Neural cell (in vitro differentiated cells): ENCODE results near the gene SEZ6. TPM values are rescaled to one million over a fixed set of nuclear protein-coding genes. Genes with fewer than 3 reads are reported as not detected.

Experiments
- H2AFZ ChIP-seq: fragments of 200-600, 300-800 bp; sonication (generic), shearing (Covaris generic); 2 replicates; pipeline ENCODE4 v1.6.0; 2014; ENCODE audit warnings: low read depth, mild to moderate bottlenecking, antibody characterized with exemption, low read length, moderate library complexity
- H3F3A ChIP-seq: fragments of 200-600 bp; shearing (Covaris generic); 2 replicates; pipeline ENCODE4 v1.6.1; 2016; ENCODE audit warnings: mild to moderate bottlenecking, moderate library complexity, mixed read lengths, antibody characterized with exemption, low read length; ENCODE audit not compliant: insufficient read depth, poor library complexity, severe bottlenecking
- H3K27ac ChIP-seq: fragments of 200-600, 300-800 bp; sonication (generic), shearing (Covaris generic); 2 replicates; pipeline ENCODE4 v1.5.1; 2014; ENCODE audit warnings: mild to moderate bottlenecking, low read length, moderate library complexity
- H3K27me3 ChIP-seq: fragments of 300-800, 200-600 bp; sonication (generic), shearing (Covaris generic); 2 replicates; pipeline ENCODE4 v1.6.0; 2014; ENCODE audit warnings: mild to moderate bottlenecking, low read depth, low read length, moderate library complexity; ENCODE audit not compliant: insufficient read depth
- H3K36me3 ChIP-seq: fragments of 300-800, 200-600 bp; sonication (generic), shearing (Covaris generic); 2 replicates; pipeline ENCODE4 v1.5.1; 2014; ENCODE audit warnings: mild to moderate bottlenecking, antibody characterized with exemption, low read length, moderate library complexity; ENCODE audit not compliant: insufficient read depth
- H3K4me2 ChIP-seq: fragments of 300-800, 200-600 bp; sonication (generic), shearing (Covaris generic); 2 replicates; pipeline ENCODE4 v1.6.0; 2014; ENCODE audit warnings: mild to moderate bottlenecking, low read length
- H3K4me3 ChIP-seq: fragments of 300-800, 200-600 bp; sonication (generic), shearing (Covaris generic); 2 replicates; pipeline ENCODE4 v1.5.1; 2014; ENCODE audit warnings: mild to moderate bottlenecking, low read length, moderate library complexity
- H3K79me2 ChIP-seq: fragments of 200-600 bp; shearing (Covaris generic); replicated peaks from 2 replicates; pipeline ENCODE4 v1.6.0; 2014; ENCODE audit warnings: mild to moderate bottlenecking, low read length, moderate library complexity; ENCODE audit not compliant: insufficient read depth
- H3K9ac ChIP-seq: fragments of 300-800, 200-600 bp; sonication (generic), shearing (Covaris generic); 2 replicates; pipeline ENCODE4 v1.6.1; 2016; ENCODE audit warnings: mild to moderate bottlenecking, low read length, mixed read lengths
- H3K9me2 ChIP-seq: fragments of 200-600 bp; shearing (Covaris generic); 2 replicates; pipeline ENCODE4 v1.6.1; 2016; ENCODE audit warnings: mild to moderate bottlenecking, low read length, mixed read lengths; ENCODE audit not compliant: insufficient read depth
- H3K9me3 ChIP-seq: fragments of 200-600, 300-800 bp; sonication (generic), shearing (Covaris generic); 2 replicates; pipeline ENCODE4 v1.6.1; 2016; ENCODE audit warnings: mild to moderate bottlenecking, mixed run types, low read length, moderate library complexity, mixed read lengths
- H4K20me1 ChIP-seq: fragments of 200-600 bp; shearing (Covaris generic); 2 replicates; pipeline ENCODE4 v1.6.1; 2016; ENCODE audit warnings: mild to moderate bottlenecking, mixed run types; ENCODE audit not compliant: insufficient read depth
- EP300 ChIP-seq: fragments of 450-650 bp; conservative IDR thresholded peaks from 2 replicates; pipeline ENCODE4 v1.6.1; 2014; ENCODE audit warnings: antibody characterized with exemption, mild to moderate bottlenecking, moderate library complexity; ENCODE audit not compliant: poor library complexity, severe bottlenecking
- EZH2 ChIP-seq: fragments of 200-600, 300-800 bp; shearing (Covaris generic), sonication (generic); IDR thresholded peaks from 2 replicates; pipeline ENCODE4 v1.6.1; 2014; ENCODE audit warnings: antibody characterized with exemption, low read length, borderline replicate concordance, mild to moderate bottlenecking; ENCODE audit not compliant: insufficient read depth, poor library complexity, severe bottlenecking
- MXI1 ChIP-seq: fragments of 450-650 bp; conservative IDR thresholded peaks from 2 replicates; pipeline ENCODE4 v1.6.1; 2014; ENCODE audit warnings: antibody characterized with exemption, mild to moderate bottlenecking; ENCODE audit not compliant: poor library complexity, severe bottlenecking
- POLR2AphosphoS5 ChIP-seq: IDR thresholded peaks from 2 replicates; pipeline ENCODE4 v1.6.1; 2012
- RAD21 ChIP-seq: fragments of 450-650 bp; conservative IDR thresholded peaks from 2 replicates; pipeline ENCODE4 v1.6.1; 2014; ENCODE audit warnings: antibody characterized with exemption, mild to moderate bottlenecking, moderate library complexity
- SMC3 ChIP-seq: fragments of 450-650 bp; conservative IDR thresholded peaks from 2 replicates; pipeline ENCODE4 v1.6.1; 2014; ENCODE audit warnings: antibody characterized with exemption, mild to moderate bottlenecking, moderate library complexity; ENCODE audit not compliant: poor library complexity
- TAF1 ChIP-seq: IDR thresholded peaks from 2 replicates; pipeline ENCODE4 v1.6.1; 2012; ENCODE audit warnings: low read depth
- polyA plus RNA-seq: library from polyadenylated mRNA; depleted of rRNA; stranded (reverse); fragments of >200 nt; gene quantifications from 2 replicates; pipeline ENCODE4 v1.2.3, GENCODE V29; 2014
- TF ChIP-seq, protein P1 (sequence below): fragments of 450-650 bp; IDR thresholded peaks from 2 replicates; pipeline ENCODE4 v1.5.1; 2014; ENCODE audit warnings: antibody characterized with exemption, mild to moderate bottlenecking, moderate library complexity; ENCODE audit not compliant: poor library complexity, severe bottlenecking
- TF ChIP-seq, protein P2 (sequence below): IDR thresholded peaks from 2 replicates; pipeline ENCODE4 v1.6.1; 2012; ENCODE audit warnings: borderline replicate concordance

Gene SEZ6
- polyA plus RNA-seq, 1 donor from 2014 or later = 15.1 TPM

- H3K9ac ChIP-seq = no peak overlapping the region
- H3K4me3 ChIP-seq = no peak overlapping the region
- no peaks in the 10 kb centered on the region for H3K27me3 ChIP-seq
- H3K9me3 ChIP-seq = no peaks in the 10 kb centered on the region
- H3K4me2 ChIP-seq = no peak overlapping the region
- no peak overlapping the region for H2AFZ ChIP-seq
- no peak overlapping the region for H3K27ac ChIP-seq
- H3K36me3 ChIP-seq = no peaks in the 10 kb centered on the region
- TF ChIP-seq MXI1 = no peak
- TF ChIP-seq RAD21 = no peak
- TF ChIP-seq, protein P1, sequence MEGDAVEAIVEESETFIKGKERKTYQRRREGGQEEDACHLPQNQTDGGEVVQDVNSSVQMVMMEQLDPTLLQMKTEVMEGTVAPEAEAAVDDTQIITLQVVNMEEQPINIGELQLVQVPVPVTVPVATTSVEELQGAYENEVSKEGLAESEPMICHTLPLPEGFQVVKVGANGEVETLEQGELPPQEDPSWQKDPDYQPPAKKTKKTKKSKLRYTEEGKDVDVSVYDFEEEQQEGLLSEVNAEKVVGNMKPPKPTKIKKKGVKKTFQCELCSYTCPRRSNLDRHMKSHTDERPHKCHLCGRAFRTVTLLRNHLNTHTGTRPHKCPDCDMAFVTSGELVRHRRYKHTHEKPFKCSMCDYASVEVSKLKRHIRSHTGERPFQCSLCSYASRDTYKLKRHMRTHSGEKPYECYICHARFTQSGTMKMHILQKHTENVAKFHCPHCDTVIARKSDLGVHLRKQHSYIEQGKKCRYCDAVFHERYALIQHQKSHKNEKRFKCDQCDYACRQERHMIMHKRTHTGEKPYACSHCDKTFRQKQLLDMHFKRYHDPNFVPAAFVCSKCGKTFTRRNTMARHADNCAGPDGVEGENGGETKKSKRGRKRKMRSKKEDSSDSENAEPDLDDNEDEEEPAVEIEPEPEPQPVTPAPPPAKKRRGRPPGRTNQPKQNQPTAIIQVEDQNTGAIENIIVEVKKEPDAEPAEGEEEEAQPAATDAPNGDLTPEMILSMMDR = no peak
- TF ChIP-seq, protein P2, sequence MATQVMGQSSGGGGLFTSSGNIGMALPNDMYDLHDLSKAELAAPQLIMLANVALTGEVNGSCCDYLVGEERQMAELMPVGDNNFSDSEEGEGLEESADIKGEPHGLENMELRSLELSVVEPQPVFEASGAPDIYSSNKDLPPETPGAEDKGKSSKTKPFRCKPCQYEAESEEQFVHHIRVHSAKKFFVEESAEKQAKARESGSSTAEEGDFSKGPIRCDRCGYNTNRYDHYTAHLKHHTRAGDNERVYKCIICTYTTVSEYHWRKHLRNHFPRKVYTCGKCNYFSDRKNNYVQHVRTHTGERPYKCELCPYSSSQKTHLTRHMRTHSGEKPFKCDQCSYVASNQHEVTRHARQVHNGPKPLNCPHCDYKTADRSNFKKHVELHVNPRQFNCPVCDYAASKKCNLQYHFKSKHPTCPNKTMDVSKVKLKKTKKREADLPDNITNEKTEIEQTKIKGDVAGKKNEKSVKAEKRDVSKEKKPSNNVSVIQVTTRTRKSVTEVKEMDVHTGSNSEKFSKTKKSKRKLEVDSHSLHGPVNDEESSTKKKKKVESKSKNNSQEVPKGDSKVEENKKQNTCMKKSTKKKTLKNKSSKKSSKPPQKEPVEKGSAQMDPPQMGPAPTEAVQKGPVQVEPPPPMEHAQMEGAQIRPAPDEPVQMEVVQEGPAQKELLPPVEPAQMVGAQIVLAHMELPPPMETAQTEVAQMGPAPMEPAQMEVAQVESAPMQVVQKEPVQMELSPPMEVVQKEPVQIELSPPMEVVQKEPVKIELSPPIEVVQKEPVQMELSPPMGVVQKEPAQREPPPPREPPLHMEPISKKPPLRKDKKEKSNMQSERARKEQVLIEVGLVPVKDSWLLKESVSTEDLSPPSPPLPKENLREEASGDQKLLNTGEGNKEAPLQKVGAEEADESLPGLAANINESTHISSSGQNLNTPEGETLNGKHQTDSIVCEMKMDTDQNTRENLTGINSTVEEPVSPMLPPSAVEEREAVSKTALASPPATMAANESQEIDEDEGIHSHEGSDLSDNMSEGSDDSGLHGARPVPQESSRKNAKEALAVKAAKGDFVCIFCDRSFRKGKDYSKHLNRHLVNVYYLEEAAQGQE = no peak
- TF ChIP-seq EZH2 = no peak
- no peak for TF ChIP-seq SMC3
- no peak for TF ChIP-seq POLR2AphosphoS5
- no peaks in the 10 kb centered on the region for H3K79me2 ChIP-seq
- H4K20me1 ChIP-seq = no peaks in the 10 kb centered on the region
- H3F3A ChIP-seq = no peaks in the 10 kb centered on the region
- no peaks in the 10 kb centered on the region for H3K9me2 ChIP-seq
These were observed 42.0 kb downstream of the SEZ6 start for GRCh38 chr17:28963841-28964240.

- Histone ChIP-seq H3K9ac (no peak overlapping the region), H3K27ac (no peak overlapping the region), H4K20me1 (no peaks in the 10 kb centered on the region), H3K9me2 (no peaks in the 10 kb centered on the region), H3K4me3 (no peak overlapping the region), H3K4me2 (no peak overlapping the region), H3F3A (no peaks in the 10 kb centered on the region), H3K9me3 (no peaks in the 10 kb centered on the region), H3K36me3 (no peaks in the 10 kb centered on the region), H3K27me3 (no peaks in the 10 kb centered on the region), H3K79me2 (no peaks in the 10 kb centered on the region), H2AFZ (no peak overlapping the region)
- TF ChIP-seq TAF1 (no peak), SMC3 (no peak), MXI1 (no peak), RAD21 (no peak), EZH2 (no peak), POLR2AphosphoS5 (no peak), EP300 (no peak)
- TF ChIP-seq, protein P1 = no peak
- TF ChIP-seq, protein P2 = no peak
These were observed 42.7 kb downstream of the SEZ6 start for GRCh38 chr17:28963055-28963611.
